GM21723 (cell line): ENCODE results near the gene IQCK.
"Not testable (repeated sequence)": the region's sequence is repeated elsewhere in the genome, so short reads cannot be mapped to it uniquely, and the experiment has no call there.

Experiments
- ATAC-seq: cut with Tn5 transposase; IDR thresholded peaks from one replicate; pipeline ENCODE4 v1.9.1; 2021; ENCODE audit warnings: mild to moderate bottlenecking, moderate library complexity; ENCODE audit not compliant: unreplicated experiment

The IQCK gene

GRCh38 chr16:19715566-19715965 is 2.5 kb upstream of the IQCK start:
- ATAC-seq = no peak

GRCh38 chr16:19716183-19716582 is 1.9 kb upstream of the IQCK start:
- no peak for ATAC-seq

DNA sequence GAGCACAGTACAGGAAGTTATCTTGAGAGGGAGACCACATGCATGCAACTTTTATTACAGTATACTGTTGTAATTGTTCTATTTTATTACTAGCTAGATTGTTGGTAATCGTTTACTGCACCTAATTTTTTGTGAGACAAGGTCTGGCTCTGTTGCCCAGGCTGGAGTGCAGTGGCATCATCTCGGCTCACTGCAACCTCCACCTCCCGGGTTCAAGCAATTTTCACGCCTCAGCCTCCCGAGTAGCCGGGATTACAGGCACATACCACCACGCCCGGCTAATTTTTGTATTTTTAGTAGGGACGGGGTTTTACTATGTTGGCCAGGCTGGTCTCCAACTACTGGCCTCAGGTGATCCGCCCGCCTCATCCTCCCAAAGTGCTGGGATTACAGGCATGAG is 1.3 kb upstream of the IQCK start:
- not testable (repeated sequence) for ATAC-seq

DNA sequence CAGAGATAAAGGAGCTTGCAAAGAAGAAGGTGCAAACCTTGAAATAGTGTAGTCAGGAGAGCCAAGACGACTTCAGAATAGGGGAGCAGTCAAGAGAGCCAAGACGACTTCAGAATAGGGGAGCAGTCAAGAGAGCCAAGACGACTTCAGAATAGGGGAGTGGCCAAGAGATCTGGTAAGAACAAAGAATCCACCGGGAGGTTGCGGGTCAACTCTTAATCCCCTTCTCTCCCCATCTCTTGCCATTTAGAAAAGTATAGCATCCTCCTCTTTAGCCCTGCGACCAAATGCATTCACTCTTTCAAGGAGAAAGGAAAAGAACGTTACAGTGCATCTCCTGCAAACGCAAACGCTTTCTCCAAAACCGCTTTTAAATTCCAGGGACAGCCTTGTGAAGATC is 757 bp upstream of the IQCK start:
- ATAC-seq = no peak

DNA sequence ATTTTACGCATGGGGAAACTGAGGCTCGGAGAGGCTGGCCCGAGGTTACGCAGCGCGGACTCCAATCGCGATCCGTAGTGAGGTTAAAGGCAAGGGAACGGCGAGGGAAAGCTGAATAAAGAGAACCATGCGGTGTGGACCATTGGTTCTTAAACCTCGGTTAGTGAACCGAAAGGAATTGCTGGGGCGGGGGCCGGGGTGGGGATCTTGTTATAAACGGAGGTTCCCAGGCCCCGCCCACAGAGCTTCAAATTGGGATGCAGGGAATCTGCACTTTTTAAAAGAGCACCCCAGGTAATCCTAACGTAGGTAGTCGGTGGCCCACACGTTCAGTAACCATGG is 524 bp downstream of the IQCK start:
- peak; percentile 10 for ATAC-seq

GRCh38 chr16:19722269-19722952 is 4.3 kb downstream of the IQCK start:
- no peak for ATAC-seq

DNA sequence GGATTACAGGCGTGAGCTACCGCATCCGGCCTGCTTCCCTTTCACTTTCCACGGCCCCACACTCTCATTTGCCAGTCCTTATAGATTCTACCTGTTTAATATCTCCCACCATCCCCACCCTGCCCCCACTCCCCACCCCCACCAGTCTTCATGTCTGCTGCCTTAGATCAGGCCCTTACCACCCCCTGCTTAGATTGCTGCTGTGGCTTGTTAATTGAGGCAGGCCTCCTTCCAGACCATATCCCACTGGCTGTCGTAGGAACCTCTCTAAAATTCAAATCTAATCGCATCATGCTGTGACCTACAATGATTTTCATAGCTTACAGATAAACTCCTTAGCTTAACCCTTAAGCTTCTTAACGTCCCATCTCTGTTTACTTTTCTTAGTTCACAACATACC is 4.9 kb downstream of the IQCK start:
- no peak for ATAC-seq

- no peak for ATAC-seq
These were observed 10.5 kb downstream of the IQCK start for GRCh38 chr16:19728636-19728965.

DNA sequence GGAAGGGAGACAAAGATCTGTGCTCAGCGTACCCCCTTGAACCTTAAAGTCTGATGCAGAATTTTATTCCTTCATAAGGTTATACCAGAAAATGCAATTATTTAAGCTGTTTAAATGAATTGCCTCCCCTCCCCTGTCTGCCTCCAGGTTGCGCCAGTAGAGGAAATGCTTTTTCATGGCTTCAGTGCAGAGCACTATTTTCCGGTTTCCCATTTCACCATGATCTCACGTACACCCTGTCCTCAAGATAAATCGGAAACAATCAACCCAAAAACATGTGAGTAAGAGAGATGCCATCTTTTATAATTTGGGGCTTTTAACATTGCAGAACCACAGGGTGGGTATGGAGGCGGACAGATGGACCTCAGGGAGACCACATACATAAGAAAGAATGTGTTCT is 15.5 kb downstream of the IQCK start:
- ATAC-seq = no peak

GRCh38 chr16:19735074-19735867 is 17.2 kb downstream of the IQCK start:
- ATAC-seq = no peak

- ATAC-seq = no peak
These were observed 19.4 kb downstream of the IQCK start for GRCh38 chr16:19737306-19738038.

- no peak for ATAC-seq
These were observed 23.3 kb downstream of the IQCK start for GRCh38 chr16:19741354-19741753.

DNA sequence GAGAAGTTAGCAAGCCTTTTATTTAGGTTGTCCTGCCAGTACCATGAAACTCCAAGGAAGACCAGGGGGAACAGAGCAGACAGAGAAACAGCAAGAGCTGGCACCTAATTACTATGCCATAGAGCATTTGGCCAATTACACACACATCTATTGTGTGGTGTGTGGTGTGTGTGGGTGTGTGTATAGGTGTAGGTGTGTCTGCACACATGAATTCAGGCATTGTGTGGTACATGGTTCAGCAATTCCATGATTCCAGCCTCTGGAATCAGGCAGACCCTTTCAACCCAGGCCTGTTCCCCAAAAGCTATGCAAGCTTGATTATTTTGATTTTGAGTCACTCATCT is 25.7 kb downstream of the IQCK start:
- no peak for ATAC-seq

- ATAC-seq = no peak
These were observed 26.6 kb downstream of the IQCK start for GRCh38 chr16:19744670-19745069.

DNA sequence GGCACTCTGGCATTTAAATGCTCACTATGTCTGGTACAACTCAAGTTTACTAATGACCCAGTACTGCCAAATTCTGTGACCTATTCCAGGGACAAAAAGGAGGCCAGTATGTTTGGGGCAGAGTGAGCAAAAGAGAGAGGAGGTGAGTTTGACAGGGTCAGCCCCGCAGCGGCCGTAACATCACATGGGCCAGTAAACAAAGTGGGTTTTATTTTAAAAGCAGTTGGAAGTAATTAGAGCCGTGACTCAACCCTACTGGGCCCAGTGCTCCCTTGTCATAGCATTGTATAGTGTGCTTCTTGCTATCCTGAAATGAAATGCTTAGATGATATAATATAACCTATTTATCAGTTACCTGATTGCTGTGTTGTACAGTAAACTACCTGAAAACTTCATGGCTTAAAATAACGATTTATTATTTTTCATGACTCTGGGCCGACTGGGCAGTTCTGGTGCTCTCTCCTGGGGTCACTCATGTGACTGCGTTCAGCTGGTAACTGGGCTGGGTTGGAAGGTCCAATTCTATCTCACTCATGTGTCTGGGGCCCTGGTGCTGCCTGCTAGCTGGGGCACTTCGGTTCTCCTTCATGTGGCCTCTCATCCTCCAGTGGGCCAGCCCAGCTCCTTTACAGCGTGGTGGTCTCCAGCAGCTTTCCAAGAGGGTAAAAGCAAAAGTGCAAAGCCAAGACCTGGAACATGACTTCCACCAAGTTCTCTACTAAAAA is 27.4 kb downstream of the IQCK start:
- ATAC-seq = no peak

DNA sequence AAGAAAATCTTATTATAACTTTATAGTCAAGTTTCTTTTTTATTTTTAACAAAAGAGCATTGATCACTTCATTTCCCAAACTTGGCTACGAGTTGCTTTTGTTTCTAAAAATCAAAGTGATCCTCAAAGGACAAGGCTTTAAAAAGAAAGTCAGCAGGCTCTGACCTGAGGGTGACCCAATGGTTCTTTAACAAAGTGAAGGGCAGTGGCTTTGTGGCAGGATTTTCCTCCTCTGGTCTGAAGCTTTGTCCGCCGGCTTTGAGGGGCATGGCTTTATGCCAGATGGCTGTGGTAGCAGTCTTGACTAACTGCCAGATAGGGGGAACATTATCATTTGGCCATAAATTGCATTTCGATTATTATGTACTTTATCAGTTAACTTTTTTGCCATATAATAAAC is 28.5 kb downstream of the IQCK start:
- ATAC-seq = no peak

DNA sequence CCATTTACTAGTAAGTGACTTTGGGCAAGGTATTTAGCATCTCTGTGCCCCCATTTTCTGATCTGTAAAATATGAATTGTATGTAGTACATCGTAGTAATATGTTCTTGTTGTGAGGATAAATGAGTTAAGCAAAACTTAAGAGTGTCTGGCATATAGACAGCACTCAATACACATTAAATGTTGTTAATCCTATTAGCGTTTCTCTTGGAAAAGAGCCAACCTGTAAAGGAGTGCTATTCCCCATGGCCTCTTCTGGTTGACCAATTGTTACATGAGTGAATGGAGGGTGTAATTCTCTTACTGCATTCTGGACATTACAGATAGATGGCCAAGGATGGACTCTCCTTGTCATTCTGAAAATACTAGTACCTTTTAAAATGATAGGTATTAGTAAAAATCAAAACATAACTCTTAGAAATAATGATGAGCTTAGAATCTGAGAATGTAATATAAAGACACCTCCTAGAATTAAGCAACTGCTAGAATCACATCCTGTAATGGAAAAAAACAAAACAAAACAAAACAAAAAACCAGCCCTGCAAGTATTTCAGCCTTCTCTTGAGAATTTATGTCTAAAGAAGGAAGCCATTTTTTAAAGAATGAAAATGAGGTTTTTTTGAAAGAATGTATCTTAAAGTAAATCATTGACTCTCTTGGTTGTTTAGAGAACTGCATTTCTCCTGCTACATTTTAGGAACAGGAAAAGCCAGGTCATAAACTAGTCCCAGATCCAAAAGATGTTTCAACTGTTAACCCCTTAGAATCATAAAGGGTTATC is 30.5 kb downstream of the IQCK start:
- ATAC-seq = no peak

GRCh38 chr16:19749571-19750080 is 31.6 kb downstream of the IQCK start:
- no peak for ATAC-seq

DNA sequence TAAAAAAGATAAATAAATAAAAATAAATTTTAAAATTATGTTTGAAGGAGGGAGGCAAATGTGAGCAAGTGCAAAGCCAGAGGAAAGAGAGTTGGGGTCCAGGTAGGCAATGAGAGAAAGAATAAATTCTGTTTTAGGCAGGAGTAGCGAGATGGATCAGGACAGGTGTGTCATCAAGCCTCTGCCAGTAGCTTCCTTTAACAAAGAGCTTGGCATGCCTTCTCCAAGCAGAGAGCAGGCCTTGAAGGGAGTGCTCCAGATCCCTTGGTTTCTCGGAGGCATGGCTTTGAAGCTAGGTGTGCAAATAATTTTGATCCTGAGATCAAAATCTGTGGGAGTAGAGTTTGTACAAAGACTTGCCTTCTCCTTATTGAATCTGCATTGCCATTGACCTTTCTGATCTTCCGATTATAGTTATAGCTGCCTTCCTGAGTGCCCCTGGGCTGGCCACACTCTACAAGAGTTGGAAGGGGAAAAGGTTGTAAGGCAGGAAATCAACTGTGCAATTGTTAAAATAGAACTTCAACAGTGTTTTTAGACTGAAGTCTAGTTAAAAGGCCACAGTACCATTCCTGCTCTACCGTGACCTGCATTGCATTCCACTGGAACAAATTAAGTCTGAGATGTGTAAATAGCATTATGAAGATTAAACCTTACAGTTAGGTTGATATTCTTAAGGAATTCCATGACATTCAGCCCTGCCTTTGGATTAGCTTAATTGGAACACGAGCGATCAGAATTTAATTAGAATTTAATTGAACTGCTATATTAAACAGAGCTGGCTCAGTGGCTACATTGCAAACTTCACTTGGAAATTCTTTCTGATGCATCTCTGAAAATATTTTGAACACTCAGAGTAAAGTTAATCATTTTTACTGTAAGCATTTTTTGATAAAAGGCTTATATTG is 33.7 kb downstream of the IQCK start:
- no peak for ATAC-seq
